H9 (cell line): Measurements from ENCODE around the gene KANSL1L. TPM values are rescaled to one million over a fixed set of nuclear protein-coding genes. Genes with fewer than 3 reads are reported as not detected.

Experiments used
- DNase-seq: peaks from one replicate; pipeline ENCODE4 v3.0.0-alpha.2; 2017
- H2AFZ ChIP-seq: one replicate; pipeline ENCODE4 v1.6.1; 2013; ENCODE audit warnings: mild to moderate bottlenecking, low read length, control low read depth, moderate library complexity
- H2AK5ac ChIP-seq: 2 replicates; pipeline ENCODE4 v1.6.1; 2013; ENCODE audit warnings: low read length, control low read depth, mixed read lengths; ENCODE audit not compliant: insufficient read length
- H2BK120ac ChIP-seq: one replicate; pipeline ENCODE4 v1.6.1; 2013; ENCODE audit warnings: low read depth, mild to moderate bottlenecking, low read length, control low read depth, inconsistent platforms; ENCODE audit not compliant: poor library complexity, severe bottlenecking
- H2BK12ac ChIP-seq: 2 replicates; pipeline ENCODE4 v1.6.1; 2013; ENCODE audit warnings: low read length, control low read depth, mixed read lengths, low read depth; ENCODE audit not compliant: insufficient read length
- H2BK15ac ChIP-seq: 2 replicates; pipeline ENCODE4 v1.6.1; 2013; ENCODE audit warnings: low read depth, low read length, control low read depth
- H2BK20ac ChIP-seq: one replicate; pipeline ENCODE4 v1.6.1; 2013; ENCODE audit warnings: low read depth, mild to moderate bottlenecking, low read length, control low read depth, inconsistent platforms; ENCODE audit not compliant: poor library complexity, severe bottlenecking
- H2BK5ac ChIP-seq: 2 replicates; pipeline ENCODE4 v1.6.1; 2013; ENCODE audit warnings: low read length, control low read depth, mixed read lengths; ENCODE audit not compliant: insufficient read length
- H3K14ac ChIP-seq: 2 replicates; pipeline ENCODE4 v1.6.1; 2013; ENCODE audit warnings: low read length, control low read depth; ENCODE audit not compliant: insufficient read depth
- H3K18ac ChIP-seq: 2 replicates; pipeline ENCODE4 v1.6.1; 2013; ENCODE audit warnings: low read depth, mild to moderate bottlenecking, mixed read lengths, low read length, control low read depth; ENCODE audit not compliant: insufficient read length
- H3K23ac ChIP-seq: 2 replicates; pipeline ENCODE4 v1.6.1; 2013; ENCODE audit warnings: low read length, control low read depth, mixed read lengths, low read depth; ENCODE audit not compliant: insufficient read length
- H3K23me2 ChIP-seq: 2 replicates; pipeline ENCODE4 v1.6.1; 2013; ENCODE audit warnings: low read depth, mild to moderate bottlenecking, mixed read lengths, low read length, control low read depth; ENCODE audit not compliant: insufficient read length, poor library complexity, severe bottlenecking
- H3K27ac ChIP-seq: 2 replicates; pipeline ENCODE4 v1.5.1; 2013; ENCODE audit warnings: low read length, control low read depth, mixed read lengths, low read depth; ENCODE audit not compliant: insufficient read length
- H3K27me3 ChIP-seq: 2 replicates; pipeline ENCODE4 v1.6.1; 2013; ENCODE audit warnings: low read length, control low read depth, inconsistent platforms; ENCODE audit not compliant: insufficient read depth
- H3K4ac ChIP-seq: 2 replicates; pipeline ENCODE4 v1.6.1; 2013; ENCODE audit warnings: low read depth, mild to moderate bottlenecking, control low read depth, inconsistent platforms, low read length, moderate library complexity
- H3K4me1 ChIP-seq: 2 replicates; pipeline ENCODE4 v1.6.1; 2013; ENCODE audit warnings: low read length, control low read depth, inconsistent platforms; ENCODE audit not compliant: insufficient read depth
- H3K4me2 ChIP-seq: 2 replicates; pipeline ENCODE4 v1.6.1; 2013; ENCODE audit warnings: low read length, control low read depth, mixed read lengths; ENCODE audit not compliant: insufficient read length, insufficient read depth
- H3K56ac ChIP-seq: 2 replicates; pipeline ENCODE4 v1.6.1; 2013; ENCODE audit warnings: low read depth, mild to moderate bottlenecking, mixed read lengths, low read length, control low read depth; ENCODE audit not compliant: insufficient read length
- H3K79me1 ChIP-seq: 2 replicates; pipeline ENCODE4 v1.6.1; 2013; ENCODE audit warnings: low read depth, mild to moderate bottlenecking, moderate library complexity, low read length, control low read depth, inconsistent platforms; ENCODE audit not compliant: insufficient read depth, poor library complexity, severe bottlenecking
- H3K79me2 ChIP-seq: 2 replicates; pipeline ENCODE4 v1.6.1; 2013; ENCODE audit warnings: low read length, control low read depth, inconsistent platforms; ENCODE audit not compliant: insufficient read depth
- H3K9ac ChIP-seq: 2 replicates; pipeline ENCODE4 v1.6.1; 2013; ENCODE audit warnings: low read length, control low read depth, mixed read lengths; ENCODE audit not compliant: insufficient read length; ENCODE audit errors: extremely low read depth
- H3K9me3 ChIP-seq: one replicate; pipeline ENCODE4 v1.6.1; 2013; ENCODE audit warnings: low read depth, low read length, inconsistent platforms; ENCODE audit not compliant: control insufficient read depth
- H3T11ph ChIP-seq: one replicate; pipeline ENCODE4 v1.6.1; 2013; ENCODE audit warnings: mild to moderate bottlenecking, low read length, control low read depth, inconsistent platforms
- H4K20me1 ChIP-seq: one replicate; pipeline ENCODE4 v1.6.1; 2013; ENCODE audit not compliant: control insufficient read depth, insufficient read length, insufficient read depth
- H4K5ac ChIP-seq: 2 replicates; pipeline ENCODE4 v1.6.1; 2013; ENCODE audit warnings: low read depth, mild to moderate bottlenecking, mixed read lengths, low read length, control low read depth; ENCODE audit not compliant: insufficient read length
- H4K8ac ChIP-seq: replicated peaks from 2 replicates; pipeline ENCODE4 v1.6.1; 2013; ENCODE audit warnings: low read length, control low read depth, mixed read lengths, low read depth; ENCODE audit not compliant: insufficient read length
- H4K91ac ChIP-seq: 2 replicates; pipeline ENCODE4 v1.6.1; 2013; ENCODE audit warnings: low read depth, mild to moderate bottlenecking, moderate library complexity, mixed read lengths, low read length, control low read depth; ENCODE audit not compliant: insufficient read length
- H3K27ac Mint-ChIP-seq, 3 experiments: 2 replicates in 2 of 3; 3 replicates in 1 of 3; pipeline ENCODE4 v1.8.0; 2020 to 2021; ENCODE audit warnings: mixed read lengths in 3 of 3, mild to moderate bottlenecking in 1 of 3, moderate library complexity in 1 of 3
- H3K27me3 Mint-ChIP-seq: 2 replicates; pipeline ENCODE4 v1.8.0; 2021; ENCODE audit warnings: low read depth, mild to moderate bottlenecking, moderate library complexity, mixed read lengths
- H3K36me3 Mint-ChIP-seq, 3 experiments: 2 replicates in 2 of 3; 3 replicates in 1 of 3; pipeline ENCODE4 v1.8.0; 2020 to 2021; ENCODE audit warnings: low read depth in 3 of 3, mixed read lengths in 3 of 3; ENCODE audit not compliant: insufficient read depth in 1 of 3
- H3K4me1 Mint-ChIP-seq, 2 experiments: 2 replicates each; pipeline ENCODE4 v1.8.0; 2020; ENCODE audit warnings: mixed read lengths in 2 of 2
- H3K4me3 Mint-ChIP-seq, 2 experiments: 2 replicates in 1 of 2; 3 replicates in 1 of 2; pipeline ENCODE4 v1.8.0; 2020 to 2021; ENCODE audit warnings: mild to moderate bottlenecking in 2 of 2, mixed read lengths in 2 of 2, moderate library complexity in 1 of 2
- H3K9me3 Mint-ChIP-seq, 2 experiments: 2 replicates in 1 of 2; 3 replicates in 1 of 2; pipeline ENCODE4 v1.8.0; 2020; ENCODE audit warnings: mild to moderate bottlenecking in 2 of 2, mixed read lengths in 2 of 2, moderate library complexity in 1 of 2
- WGBS: extraction: QIAGEN DNeasy Blood & Tissue Kit; methylation state at CpG from one replicate; pipeline ENCODE4 v1.1.7; 2013; ENCODE audit warnings: missing lambda C conversion rate, low lambda C conversion rate, mixed read lengths; ENCODE audit not compliant: insufficient read length; ENCODE audit errors: extremely low coverage; 5-methylcytosine and 5-hydroxymethylcytosine counted together
- total RNA-seq: library from RNA; stranded (reverse); gene quantifications from 2 replicates; pipeline ENCODE4 v1.2.1, GENCODE V29; 2021
- TF ChIP-seq, protein P1 (sequence below): fragments of 200-600 bp; sonication (generic); conservative IDR thresholded peaks from 3 replicates; pipeline ENCODE4 v1.8.0; 2021; ENCODE audit warnings: antibody characterized with exemption, mild to moderate bottlenecking

The KANSL1L gene
- total RNA-seq, 1 experiment from 2014 or later = 8.2 TPM

DNA sequence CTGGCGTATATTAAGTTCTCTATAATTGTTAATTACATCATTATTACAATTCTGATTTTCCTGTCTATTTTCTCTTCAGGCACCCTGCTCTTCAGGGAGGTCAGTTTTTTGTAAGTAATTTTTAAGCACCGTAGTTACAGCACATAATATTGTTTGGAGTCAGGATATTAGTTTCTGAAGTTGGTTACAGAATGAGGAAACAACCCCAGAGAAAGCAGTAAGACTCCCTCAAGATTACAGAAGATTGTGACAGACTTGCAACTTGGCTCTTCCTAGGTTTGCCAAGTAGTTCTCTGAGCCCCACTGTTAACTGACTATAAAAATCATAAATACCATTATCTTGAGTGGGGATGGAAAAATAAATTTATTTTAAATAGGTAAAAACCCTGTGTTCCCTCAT lies 167.8 kb downstream of the KANSL1L start:
- Mint-ChIP-seq H3K27ac (peak overlapping the region in 1 of 3 experiments; percentile 57; a peak in 2 of 7 replicates), H3K4me3 (peak overlapping the region; percentile 94 to 96), H3K36me3 (peaks cover 2 to 20% (median 11%) of the 10 kb centered on the region in 3 experiments; a peak in 5 of 7 replicates), H3K27me3 (peaks cover 6% of the 10 kb centered on the region), H3K4me1 (peaks cover 18 to 19% of the 10 kb centered on the region in 2 experiments), H3K9me3 (no peaks in the 10 kb centered on the region)
- Histone ChIP-seq H3K9ac (peak overlapping the region; percentile 54), H3K79me2 (peaks cover 35% of the 10 kb centered on the region; the same call in 1 of the 2 replicates), H3K4me2 (peak overlapping the region; percentile 93), H3T11ph (no peak overlapping the region), H4K5ac (no peak overlapping the region), H3K56ac (no peak overlapping the region), H2BK5ac (no peak overlapping the region), H2BK12ac (no peak overlapping the region), H4K91ac (no peak overlapping the region), H3K14ac (no peak overlapping the region), H3K79me1 (peaks cover 7% of the 10 kb centered on the region), H2BK15ac (no peak overlapping the region), H3K4me1 (no peaks in the 10 kb centered on the region), H3K4ac (no peak overlapping the region), H3K18ac (no peak overlapping the region), H2BK120ac (no peak overlapping the region), H2AFZ (no peak overlapping the region), H3K27ac (no peak overlapping the region), H3K27me3 (no peaks in the 10 kb centered on the region), H3K23ac (no peak overlapping the region), H4K8ac (no peak overlapping the region), H3K9me3 (no peaks in the 10 kb centered on the region), H4K20me1 (no peaks in the 10 kb centered on the region), H3K23me2 (peaks cover 9% of the 10 kb centered on the region), H2AK5ac (no peak overlapping the region), H2BK20ac (no peak overlapping the region)
- WGBS = no CpG with 5 or more reads among the region's 2 CpGs
- TF ChIP-seq, protein P1, sequence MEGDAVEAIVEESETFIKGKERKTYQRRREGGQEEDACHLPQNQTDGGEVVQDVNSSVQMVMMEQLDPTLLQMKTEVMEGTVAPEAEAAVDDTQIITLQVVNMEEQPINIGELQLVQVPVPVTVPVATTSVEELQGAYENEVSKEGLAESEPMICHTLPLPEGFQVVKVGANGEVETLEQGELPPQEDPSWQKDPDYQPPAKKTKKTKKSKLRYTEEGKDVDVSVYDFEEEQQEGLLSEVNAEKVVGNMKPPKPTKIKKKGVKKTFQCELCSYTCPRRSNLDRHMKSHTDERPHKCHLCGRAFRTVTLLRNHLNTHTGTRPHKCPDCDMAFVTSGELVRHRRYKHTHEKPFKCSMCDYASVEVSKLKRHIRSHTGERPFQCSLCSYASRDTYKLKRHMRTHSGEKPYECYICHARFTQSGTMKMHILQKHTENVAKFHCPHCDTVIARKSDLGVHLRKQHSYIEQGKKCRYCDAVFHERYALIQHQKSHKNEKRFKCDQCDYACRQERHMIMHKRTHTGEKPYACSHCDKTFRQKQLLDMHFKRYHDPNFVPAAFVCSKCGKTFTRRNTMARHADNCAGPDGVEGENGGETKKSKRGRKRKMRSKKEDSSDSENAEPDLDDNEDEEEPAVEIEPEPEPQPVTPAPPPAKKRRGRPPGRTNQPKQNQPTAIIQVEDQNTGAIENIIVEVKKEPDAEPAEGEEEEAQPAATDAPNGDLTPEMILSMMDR = no peak
- no peak for DNase-seq
